ENCODE data around the gene TRPV4.

DNA sequence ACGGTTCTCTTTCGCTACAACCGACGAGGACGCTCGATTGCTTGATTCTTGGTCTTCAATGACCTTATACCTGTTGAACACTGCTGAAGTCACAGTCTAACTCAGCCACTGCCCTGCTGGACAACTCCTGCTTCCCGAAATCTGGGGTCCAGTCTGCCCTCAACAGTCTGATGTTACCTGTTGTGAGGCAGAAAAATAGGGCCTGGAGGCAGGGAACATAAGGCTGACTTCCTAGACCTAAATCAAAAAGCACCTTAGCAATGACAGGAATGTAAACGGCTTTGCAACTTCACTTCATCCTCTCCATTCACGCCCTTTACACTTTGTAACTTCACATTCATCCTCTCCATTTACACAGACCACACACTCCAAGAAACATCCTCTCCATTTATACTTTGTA lies 47.7 kb upstream of the TRPV4 start:
- TF ChIP-seq, protein P1, sequence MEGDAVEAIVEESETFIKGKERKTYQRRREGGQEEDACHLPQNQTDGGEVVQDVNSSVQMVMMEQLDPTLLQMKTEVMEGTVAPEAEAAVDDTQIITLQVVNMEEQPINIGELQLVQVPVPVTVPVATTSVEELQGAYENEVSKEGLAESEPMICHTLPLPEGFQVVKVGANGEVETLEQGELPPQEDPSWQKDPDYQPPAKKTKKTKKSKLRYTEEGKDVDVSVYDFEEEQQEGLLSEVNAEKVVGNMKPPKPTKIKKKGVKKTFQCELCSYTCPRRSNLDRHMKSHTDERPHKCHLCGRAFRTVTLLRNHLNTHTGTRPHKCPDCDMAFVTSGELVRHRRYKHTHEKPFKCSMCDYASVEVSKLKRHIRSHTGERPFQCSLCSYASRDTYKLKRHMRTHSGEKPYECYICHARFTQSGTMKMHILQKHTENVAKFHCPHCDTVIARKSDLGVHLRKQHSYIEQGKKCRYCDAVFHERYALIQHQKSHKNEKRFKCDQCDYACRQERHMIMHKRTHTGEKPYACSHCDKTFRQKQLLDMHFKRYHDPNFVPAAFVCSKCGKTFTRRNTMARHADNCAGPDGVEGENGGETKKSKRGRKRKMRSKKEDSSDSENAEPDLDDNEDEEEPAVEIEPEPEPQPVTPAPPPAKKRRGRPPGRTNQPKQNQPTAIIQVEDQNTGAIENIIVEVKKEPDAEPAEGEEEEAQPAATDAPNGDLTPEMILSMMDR (IDR thresholded peaks at IDR 0.05): no peak
- no peak for TF ChIP-seq POLR2A (IDR thresholded peaks at IDR 0.05)

Data from esophagus squamous epithelium (tissue), 4 donors.